Panc1 (cell line): Measurements from ENCODE around the gene NLRP12. TPM values are rescaled to one million over a fixed set of nuclear protein-coding genes. Genes with fewer than 3 reads are reported as not detected.
A peak's percentile ranks its signal among the peaks of the same experiment; 100 is the strongest.
"Not testable (repeated sequence)": the region's sequence is repeated elsewhere in the genome, so short reads cannot be mapped to it uniquely, and the experiment has no call there.

Source experiments
- ATAC-seq: fragments of 200-7000 bp; cut with Tn5 transposase; 2 replicates; pipeline ENCODE4 v1.9.1; 2020; ENCODE audit warnings: mild to moderate bottlenecking, moderate library complexity
- BruUV-seq: library from RNA; stranded (reverse); fragments of 400-500 nt; replicated peaks from 2 replicates; lab custom pipeline; 2021; lab: Mats Ljungman, UMichigan
- CTCF ChIA-PET: fragments of 300-600 bp; sonication (Branson Sonifier 250); formaldehyde crosslinking; loops from one replicate; lab custom pipeline; 2022; ENCODE audit warnings: antibody characterized with exemption; lab: Charles Lee
- POLR2A ChIA-PET: fragments of 300-600 bp; sonication (Branson Sonifier 250); formaldehyde crosslinking; loops from one replicate; lab custom pipeline; 2022; ENCODE audit warnings: antibody characterized with exemption; lab: Charles Lee
- DNase-seq: peaks from one replicate; pipeline ENCODE4 v3.0.0-alpha.2; 2010; ENCODE audit warnings: low read depth, low spot score
- H3K27ac ChIP-seq: 2 replicates; pipeline ENCODE4 v1.5.1; 2011; ENCODE audit warnings: mild to moderate bottlenecking, low read length, inconsistent platforms
- H3K27me3 ChIP-seq: fragments of 200-500 bp; sonication (Bioruptor generic); 2 replicates; pipeline ENCODE4 v1.6.0; 2014; ENCODE audit warnings: low read length, inconsistent platforms; ENCODE audit not compliant: control insufficient read depth, insufficient read depth
- H3K36me3 ChIP-seq: fragments of 200-500 bp; sonication (Bioruptor generic); 2 replicates; pipeline ENCODE4 v1.5.1; 2014; ENCODE audit warnings: inconsistent platforms, mild to moderate bottlenecking, low read length, moderate library complexity; ENCODE audit not compliant: control insufficient read depth, insufficient read depth
- H3K4me1 ChIP-seq: 2 replicates; pipeline ENCODE4 v1.5.1; 2011; ENCODE audit warnings: inconsistent platforms, mild to moderate bottlenecking, low read length, moderate library complexity; ENCODE audit not compliant: control insufficient read depth, insufficient read depth
- H3K4me3 ChIP-seq, 2 experiments: 2 replicates each; pipeline ENCODE4 v1.5.1; 2011 to 2012; ENCODE audit warnings: low read depth in 2 of 2, low read length in 2 of 2, mild to moderate bottlenecking in 2 of 2, inconsistent platforms in 1 of 2, moderate library complexity in 1 of 2
- H3K9me3 ChIP-seq: fragments of 200-500 bp; sonication (Bioruptor generic); 2 replicates; pipeline ENCODE4 v1.5.1; 2014; ENCODE audit warnings: low read depth, mild to moderate bottlenecking, inconsistent platforms, low read length, moderate library complexity; ENCODE audit not compliant: control insufficient read depth, insufficient read depth
- in situ Hi-C: cut with HindIII; loops from 2 replicates; pipeline ENCODE4 v1.10.0; 2016; ENCODE audit warnings: low sequenced_read_pairs, low pct_unique_long_range_greater_than_20kb
- intact Hi-C: fragments of 100-400 bp; cut with micrococcal nuclease; formaldehyde crosslinking; loops from one replicate; pipeline ENCODE4 v1.10.0; 2022; ENCODE audit not compliant: unreplicated experiment
- microRNA-seq: library from miRNA; unstranded; fragments of <30 nt; microRNA quantifications from one replicate; pipeline ENCODE4 v1.1.0, GENCODE V29; 2020; ENCODE audit not compliant: unreplicated experiment
- total RNA-seq: library from RNA; stranded (reverse); gene quantifications from one replicate; pipeline ENCODE4 v1.2.1, GENCODE V29; 2021; ENCODE audit not compliant: unreplicated experiment

NLRP12 gene
- total RNA-seq, 1 experiment from 2014 or later = 0.05 TPM

GRCh38 chr19:53758991-53759390, 65.1 kb downstream of the NLRP12 start:
- H3K9me3 ChIP-seq, in situ Hi-C loops, H3K4me1 ChIP-seq, POLR2A ChIA-PET, H3K36me3 ChIP-seq, intact Hi-C loops, DNase-seq, ATAC-seq, H3K27ac ChIP-seq, H3K4me3 ChIP-seq, H3K27me3 ChIP-seq, BruUV-seq: not testable (repeated sequence)
- CTCF ChIA-PET = interaction anchor here (0.7 kb wide), 1 partner anchor 9 kb away, joined by 3 read pairs; no protein-coding TSS in a partner anchor

Small RNA genes within 50 kb of the gene (microRNA-seq; reads per million reads assigned to microRNA genes)
- gene MIR1283-2 = not detected
- gene MIR371A = not detected
- 1.6 reads per million for gene MIR372
- not detected for gene MIR373
- not detected for gene MIR516A1
- not detected for gene MIR516A2
- 33.4 reads per million, percentile 43 among the genes with 10 or more reads in this experiment for gene MIR519A1
- gene MIR521-1 = not detected
- gene MIR522 = 162 reads per million, percentile 61 among the genes with 10 or more reads in this experiment
- 2.2 reads per million for gene MIR527

Other genes with a start within 250 kb of the NLRP12 start
- not detected for gene DPRX, start 192.3 kb downstream of the NLRP12 start, total RNA-seq
- gene MYADM, start 43.6 kb upstream of the NLRP12 start, total RNA-seq = 469 TPM
- gene PRKCG, start 57.9 kb upstream of the NLRP12 start, total RNA-seq = 2.5 TPM
- gene CACNG7, start 85.0 kb upstream of the NLRP12 start, total RNA-seq = 7.7 TPM
- 17.7 TPM for gene CACNG8, start 138.6 kb upstream of the NLRP12 start, total RNA-seq
- gene CACNG6, start 167.3 kb upstream of the NLRP12 start, total RNA-seq = 14.6 TPM
- gene VSTM1, start 239.6 kb upstream of the NLRP12 start, total RNA-seq = 1.5 TPM